ENCODE data around the gene MTCH1.
"Not testable (repeated sequence)": the region's sequence is repeated elsewhere in the genome, so short reads cannot be mapped to it uniquely, and the experiment has no call there.

The MTCH1 gene

GRCh38 chr6:36968266-36968977, 17.6 kb downstream of the MTCH1 start:
- no peak for DNase-seq

- DNase-seq = no peak
Observed at GRCh38 chr6:36967757-36968156, 18.2 kb downstream of the MTCH1 start.

- DNase-seq = no peak
Observed at GRCh38 chr6:36967301-36967700, 18.7 kb downstream of the MTCH1 start.

- DNase-seq = no peak
Observed at GRCh38 chr6:36964908-36965307, 21.1 kb downstream of the MTCH1 start.

DNA sequence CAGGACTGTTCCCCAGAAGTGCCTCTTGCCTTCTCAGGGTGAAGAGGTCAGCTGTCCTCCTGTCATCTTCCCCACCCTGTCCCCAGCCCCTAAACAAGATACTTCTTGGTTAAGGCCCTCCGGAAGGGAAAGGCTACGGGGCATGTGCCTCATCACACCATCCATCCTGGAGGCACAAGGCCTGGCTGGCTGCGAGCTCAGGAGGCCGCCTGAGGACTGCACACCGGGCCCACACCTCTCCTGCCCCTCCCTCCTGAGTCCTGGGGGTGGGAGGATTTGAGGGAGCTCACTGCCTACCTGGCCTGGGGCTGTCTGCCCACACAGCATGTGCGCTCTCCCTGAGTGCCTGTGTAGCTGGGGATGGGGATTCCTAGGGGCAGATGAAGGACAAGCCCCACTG, 21.6 kb downstream of the MTCH1 start:
- DNase-seq = no peak

DNA sequence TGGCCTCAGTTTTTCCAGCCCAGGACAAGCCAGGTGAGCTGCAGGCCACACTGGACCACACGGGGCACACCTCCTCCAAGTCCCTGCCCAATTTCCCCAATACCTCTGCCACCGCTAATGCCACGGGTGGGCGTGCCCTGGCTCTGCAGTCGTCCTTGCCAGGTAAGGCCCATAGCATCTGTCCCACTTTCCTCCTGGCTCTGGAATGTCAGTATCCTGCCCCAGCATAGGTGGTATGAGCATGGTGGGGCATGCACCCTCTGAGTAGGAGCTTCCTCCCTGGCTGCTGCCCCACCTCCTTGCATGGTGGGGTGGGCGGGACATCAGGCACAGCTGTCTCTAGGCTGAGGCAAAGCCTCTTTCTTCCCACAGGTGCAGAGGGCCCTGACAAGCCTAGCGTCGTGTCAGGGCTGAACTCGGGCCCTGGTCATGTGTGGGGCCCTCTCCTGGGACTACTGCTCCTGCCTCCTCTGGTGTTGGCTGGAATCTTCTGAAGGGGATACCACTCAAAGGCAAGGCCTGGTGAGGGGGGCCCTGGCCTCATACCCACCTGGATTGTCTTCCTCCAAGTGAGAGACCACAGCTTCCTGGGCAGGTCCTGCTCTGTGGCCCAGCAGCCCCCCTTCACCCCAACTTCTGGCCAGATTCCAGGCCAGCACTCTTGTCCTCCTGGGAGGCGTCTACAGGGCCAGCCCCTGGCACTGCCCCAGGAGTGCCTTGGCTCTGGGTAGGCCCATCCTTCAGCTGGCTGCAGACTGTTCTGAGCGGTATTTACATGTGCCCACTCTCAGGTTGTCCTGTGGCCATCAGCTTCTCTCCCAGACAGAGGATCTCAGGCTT, 22.3 kb downstream of the MTCH1 start:
- DNase-seq = peak; percentile 50

DNA sequence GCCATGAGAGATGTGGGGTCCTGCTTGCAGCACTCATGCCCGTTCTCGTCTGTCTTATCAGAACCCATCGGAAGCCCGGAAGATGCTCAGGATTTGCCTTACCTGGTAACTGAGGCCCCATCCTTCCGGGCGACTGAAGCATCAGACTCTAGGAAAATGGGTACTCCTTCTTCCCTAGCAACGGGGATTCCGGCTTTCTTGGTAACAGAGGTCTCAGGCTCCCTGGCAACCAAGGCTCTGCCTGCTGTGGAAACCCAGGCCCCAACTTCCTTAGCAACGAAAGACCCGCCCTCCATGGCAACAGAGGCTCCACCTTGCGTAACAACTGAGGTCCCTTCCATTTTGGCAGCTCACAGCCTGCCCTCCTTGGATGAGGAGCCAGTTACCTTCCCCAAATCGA, 23.1 kb downstream of the MTCH1 start:
- peak; percentile 91 for DNase-seq

- DNase-seq = no peak
Observed at GRCh38 chr6:36961441-36962435, 24.3 kb downstream of the MTCH1 start.

DNA sequence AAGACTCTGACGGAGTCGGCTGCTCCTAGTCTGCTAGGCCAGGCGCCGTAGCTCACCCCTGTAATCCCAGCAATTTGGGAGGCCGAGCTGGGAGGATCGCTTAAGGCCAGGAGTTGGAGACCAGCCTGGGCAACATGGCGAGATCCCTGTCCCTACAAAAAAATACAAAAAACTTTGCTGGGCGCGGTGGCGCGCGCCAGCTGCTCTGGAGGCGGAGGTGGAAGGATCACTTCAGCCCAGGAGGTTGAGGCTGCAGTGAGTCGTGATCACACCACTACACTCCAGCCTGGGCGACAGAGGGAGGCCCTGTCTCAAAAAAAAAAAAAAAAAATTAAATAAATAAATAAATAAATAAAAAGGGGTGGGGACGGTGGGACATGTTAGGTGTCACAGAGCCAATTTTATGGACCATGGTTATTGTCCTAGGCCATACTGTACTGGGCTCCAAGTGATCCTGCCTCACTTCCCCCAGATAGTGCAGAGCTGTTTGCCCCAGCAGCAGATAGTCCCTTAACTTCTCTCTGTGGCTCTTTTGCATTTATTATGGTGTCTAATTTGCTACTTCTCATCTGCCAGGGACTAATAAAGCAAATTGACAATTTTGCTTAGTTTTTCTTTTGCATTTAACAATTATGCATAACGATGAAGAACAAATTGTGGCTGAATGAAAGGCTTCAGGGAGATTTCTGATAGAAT, 26.3 kb downstream of the MTCH1 start:
- DNase-seq = no peak

GRCh38 chr6:36958775-36959554, 27.0 kb downstream of the MTCH1 start:
- DNase-seq = no peak

DNA sequence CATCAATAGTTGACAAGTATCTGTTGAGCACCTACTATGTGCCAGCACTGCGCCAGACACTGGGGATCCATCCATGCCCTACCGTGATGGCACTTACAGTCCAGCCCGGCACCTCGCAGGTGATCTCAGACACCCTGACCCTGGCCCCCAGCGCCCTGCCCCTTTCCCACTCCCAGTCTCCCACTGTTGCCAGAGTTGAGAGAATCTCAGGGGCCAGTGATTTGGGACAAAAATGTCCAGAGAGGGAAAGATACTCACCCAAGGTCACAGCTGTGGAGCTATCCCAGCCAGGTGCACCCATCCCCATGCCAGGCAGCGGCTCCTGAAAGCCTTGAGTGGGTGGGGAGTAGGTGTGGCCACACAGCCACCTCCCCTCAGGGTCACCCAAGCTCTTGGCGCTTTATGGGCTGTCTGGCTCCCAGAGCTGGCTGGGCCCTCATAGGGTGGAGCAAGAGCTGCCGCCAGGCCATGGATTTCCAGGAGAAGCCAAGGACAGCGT, 28.2 kb downstream of the MTCH1 start:
- no peak for DNase-seq

GRCh38 chr6:36956446-36956820, 29.6 kb downstream of the MTCH1 start:
- no peak for DNase-seq

GRCh38 chr6:36955671-36956445, 30.1 kb downstream of the MTCH1 start:
- DNase-seq = no peak

- DNase-seq = no peak
Observed at GRCh38 chr6:36955136-36955535, 30.9 kb downstream of the MTCH1 start.

- no peak for DNase-seq
Observed at GRCh38 chr6:36954262-36954931, 31.6 kb downstream of the MTCH1 start, which contains the start of gene PI16. TSS of gene PI16 (plus strand) at chr6:36954738. CDS start at chr6:36954761, 23 bp downstream.

- no peak for DNase-seq
Observed at GRCh38 chr6:36953931-36954261, 32.1 kb downstream of the MTCH1 start.

GRCh38 chr6:36949636-36950035, 36.4 kb downstream of the MTCH1 start:
- no peak for DNase-seq

- DNase-seq = not testable (repeated sequence)
Observed at GRCh38 chr6:36949076-36949475, 36.9 kb downstream of the MTCH1 start.

DNA sequence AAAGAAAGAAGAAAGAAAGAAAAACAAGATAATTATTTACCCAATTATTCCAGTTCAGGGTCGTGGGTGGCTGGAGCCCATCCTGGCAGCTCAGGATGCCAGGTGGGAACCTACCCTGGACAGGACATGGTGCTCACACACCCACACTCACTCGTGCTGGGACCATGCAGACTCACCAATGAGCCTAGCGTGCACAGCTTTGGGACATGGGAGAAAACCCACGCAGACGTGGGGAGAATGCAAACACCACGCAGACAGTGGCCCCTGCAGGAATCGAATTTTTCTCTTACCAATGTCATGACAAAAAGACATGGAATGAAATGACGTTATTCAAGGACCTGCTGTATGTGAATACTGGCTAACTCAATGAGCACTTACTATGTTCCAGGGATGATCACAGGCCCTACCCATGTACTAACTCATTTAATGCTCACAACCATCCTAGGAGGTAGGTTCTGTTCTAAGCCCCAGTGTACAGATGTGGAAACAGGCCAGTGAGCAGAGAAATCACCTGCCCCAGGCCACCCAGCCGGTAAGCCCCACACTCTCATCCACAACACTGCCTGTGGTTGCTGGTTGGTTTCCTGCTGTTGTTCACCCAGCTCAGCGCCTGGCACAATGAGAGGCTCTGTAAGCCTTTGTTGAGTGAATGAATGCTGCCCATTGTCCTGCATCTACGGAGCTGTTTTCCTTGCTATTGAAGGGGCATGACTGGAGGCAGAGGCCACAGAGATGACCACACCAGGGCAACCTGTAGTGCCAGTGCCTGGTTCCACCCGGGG, 38.2 kb downstream of the MTCH1 start:
- DNase-seq = no peak
